ENCODE data around the gene SUSD1.

GRCh38 chr9:112072721-112073638 is 102.1 kb downstream of the SUSD1 start:
- no peak for TF ChIP-seq CTCF (IDR thresholded peaks at IDR 0.05)
- no peak for TF ChIP-seq POLR2A (IDR thresholded peaks at IDR 0.05)

Data from ovary (tissue), 3 donors.